A549 (cell line): ENCODE results near the gene GPR108. TPM values are rescaled to one million over a fixed set of nuclear protein-coding genes. Genes with fewer than 3 reads are reported as not detected.

ENCODE experiments used
- ATAC-seq, 2 experiments: fragments of 200-7000 bp in 1 of 2; fragments of >200 bp in 1 of 2; cut with Nextera tagmentation in 1 of 2; cut with Tn5 transposase in 1 of 2; 3 replicates each; pipeline versions ENCODE4 v1.8.0 to v1.9.1; 2018 to 2020; ENCODE audit warnings: mild to moderate bottlenecking in 1 of 2, moderate library complexity in 1 of 2
- CTCF ChIA-PET: fragments of 300-600 bp; sonication (Branson Sonifier 250); formaldehyde crosslinking; extraction: SDS; loops from one replicate; lab custom pipeline; 2021; ENCODE audit warnings: antibody characterized with exemption, inconsistent platforms; lab: Yijun Ruan, JAX
- POLR2A ChIA-PET: fragments of 350-600 bp; formaldehyde crosslinking; extraction: SDS; loops from one replicate; lab custom pipeline; 2021; ENCODE audit warnings: antibody characterized with exemption, inconsistent platforms; lab: Yijun Ruan, JAX
- DNase-seq, 2 experiments: peaks; one replicate each; pipeline versions ENCODE4 v3.0.0 to v3.0.0-alpha.2; 2011 to 2016; ENCODE audit warnings: low read depth in 1 of 2, low spot score in 1 of 2
- FAIRE-seq: peaks from 2 replicates; lab custom pipeline; 2011; peaks lifted over from hg19 to GRCh38; lab: Jason Lieb, UNC
- H3K27ac ChIP-seq, 2 experiments: fragments of >200 bp; sonication (Bioruptor Twin); formaldehyde crosslinking; 3 replicates each; pipeline ENCODE4 v1.5.1; 2016 to 2017
- H3K4me1 ChIP-seq: fragments of >200 bp; sonication (Bioruptor Twin); formaldehyde crosslinking; 3 replicates; pipeline ENCODE4 v1.6.1; 2016
- H3K4me2 ChIP-seq: fragments of >200 bp; sonication (Bioruptor Twin); formaldehyde crosslinking; 3 replicates; pipeline ENCODE4 v1.6.1; 2016
- H3K4me3 ChIP-seq: fragments of >200 bp; sonication (Bioruptor Twin); formaldehyde crosslinking; 3 replicates; pipeline ENCODE4 v1.5.1; 2016
- H3K9me3 ChIP-seq: fragments of >200 bp; sonication (Bioruptor Twin); formaldehyde crosslinking; 3 replicates; pipeline ENCODE4 v1.6.1; 2016
- ATOH8 ChIP-seq: fragments of 250-450 bp; sonication (Bioruptor Pico); IDR thresholded peaks from 2 replicates; pipeline ENCODE4 v1.5.0; 2020; ENCODE audit warnings: low read depth, mild to moderate bottlenecking, moderate library complexity
- BHLHE40 ChIP-seq: IDR thresholded peaks from 2 replicates; pipeline ENCODE4 v1.6.1; 2012; ENCODE audit warnings: low read depth, low read length, inconsistent platforms
- CBX8 ChIP-seq: fragments of 200-600 bp; sonication (generic); IDR thresholded peaks from 2 replicates; pipeline ENCODE4 v1.6.1; 2016
- EHF ChIP-seq: fragments of 250-450 bp; sonication (Bioruptor Pico); IDR thresholded peaks from 2 replicates; pipeline ENCODE4 v1.5.0; 2020; ENCODE audit warnings: mild to moderate bottlenecking
- EP300 ChIP-seq, 2 experiments: fragments of >200 bp; sonication (Bioruptor Twin); formaldehyde crosslinking; IDR thresholded peaks; 2 replicates in 1 of 2; 3 replicates in 1 of 2; pipeline ENCODE4 v1.6.1; 2016 to 2017
- ESRRA ChIP-seq: fragments of 150-350 bp; IDR thresholded peaks from 2 replicates; pipeline ENCODE4 v1.6.1; 2014; ENCODE audit warnings: mild to moderate bottlenecking, low read length, borderline replicate concordance
- HES2 ChIP-seq: fragments of >200 bp; sonication (Bioruptor Twin); formaldehyde crosslinking; IDR thresholded peaks from 2 replicates; pipeline ENCODE4 v1.6.1; 2016
- HEYL ChIP-seq: fragments of 250-450 bp; sonication (Bioruptor Pico); IDR thresholded peaks from 2 replicates; pipeline ENCODE4 v1.8.0; 2021; ENCODE audit warnings: mild to moderate bottlenecking, moderate library complexity
- HOXA7 ChIP-seq: fragments of 250-450 bp; sonication (Bioruptor Pico); IDR thresholded peaks from 2 replicates; pipeline ENCODE4 v1.5.0; 2020; ENCODE audit warnings: mild to moderate bottlenecking, moderate library complexity
- JUN ChIP-seq, 2 experiments: fragments of >200 bp; sonication (Bioruptor Twin); formaldehyde crosslinking; IDR thresholded peaks; 2 replicates in 1 of 2; 3 replicates in 1 of 2; pipeline ENCODE4 v1.6.1; 2016 to 2017
- JUNB ChIP-seq: fragments of >200 bp; sonication (Bioruptor Twin); formaldehyde crosslinking; IDR thresholded peaks from 2 replicates; pipeline ENCODE4 v1.6.1; 2016
- KDM1A ChIP-seq: fragments of 200-600 bp; sonication (generic); IDR thresholded peaks from 2 replicates; pipeline ENCODE4 v1.6.1; 2016; ENCODE audit warnings: low read depth, mild to moderate bottlenecking
- MAFK ChIP-seq: fragments of 450-650 bp; IDR thresholded peaks from 2 replicates; pipeline ENCODE4 v1.6.1; 2014; ENCODE audit not compliant: partially characterized antibody
- MAX ChIP-seq: IDR thresholded peaks from 2 replicates; pipeline ENCODE4 v1.6.1; 2012
- NFE2L2 ChIP-seq: fragments of 150-350 bp; conservative IDR thresholded peaks from 2 replicates; pipeline ENCODE4 v1.6.1; 2014; ENCODE audit warnings: low read length
- NPAS2 ChIP-seq: fragments of 250-450 bp; sonication (Bioruptor Pico); IDR thresholded peaks from 2 replicates; pipeline ENCODE4 v1.8.0; 2022; ENCODE audit warnings: mild to moderate bottlenecking, moderate library complexity, borderline replicate concordance
- POLR2AphosphoS2 ChIP-seq: conservative IDR thresholded peaks from 2 replicates; pipeline ENCODE4 v1.6.1; 2012; ENCODE audit warnings: low read length, improper control_type of control experiment, inconsistent platforms
- REST ChIP-seq: fragments of 200-600 bp; sonication (generic); IDR thresholded peaks from 2 replicates; pipeline ENCODE4 v1.6.1; 2016; ENCODE audit warnings: antibody characterized with exemption, mild to moderate bottlenecking, moderate library complexity
- RFX5 ChIP-seq: fragments of 450-650 bp; IDR thresholded peaks from 2 replicates; pipeline ENCODE4 v1.7.1; 2014; ENCODE audit warnings: antibody characterized with exemption, mild to moderate bottlenecking, moderate library complexity
- SMC3 ChIP-seq: fragments of >200 bp; sonication (Bioruptor Twin); formaldehyde crosslinking; IDR thresholded peaks from 3 replicates; pipeline ENCODE4 v1.6.1; 2018; ENCODE audit warnings: inconsistent platforms
- SREBF2 ChIP-seq: fragments of 450-650 bp; IDR thresholded peaks from 2 replicates; pipeline ENCODE4 v1.6.1; 2014; ENCODE audit warnings: mild to moderate bottlenecking, moderate library complexity
- USF2 ChIP-seq: fragments of 450-650 bp; IDR thresholded peaks from 2 replicates; pipeline ENCODE4 v1.6.1; 2014; ENCODE audit warnings: antibody characterized with exemption
- ZFP36 ChIP-seq: fragments of 450-650 bp; IDR thresholded peaks from 2 replicates; pipeline ENCODE4 v1.6.1; 2014; ENCODE audit warnings: borderline replicate concordance; ENCODE audit not compliant: partially characterized antibody
- ZNF302 ChIP-seq: fragments of 250-450 bp; sonication (Bioruptor Pico); IDR thresholded peaks from 2 replicates; pipeline ENCODE4 v1.9.0; 2021; ENCODE audit warnings: inconsistent platforms, mild to moderate bottlenecking, moderate library complexity
- WGBS: methylation state at CpG from one replicate; pipeline ENCODE4 v1.1.6; 2017; ENCODE audit errors: missing lambda C conversion rate; 5-methylcytosine and 5-hydroxymethylcytosine counted together
- polyA plus RNA-seq, 4 experiments: library from polyadenylated mRNA; depleted of rRNA in 3 of 4; stranded (reverse); fragments of >200 nt; fragmentation: RNase III in 1 of 4; extraction: RNeasy Plus Mini Kit Qiagen cat#74134 plus additional on column Dnase treatment in 1 of 4; gene quantifications; 2 replicates in 3 of 4; 3 replicates in 1 of 4; pipeline ENCODE4 v1.2.3, GENCODE V29; 2011 to 2017

GPR108 gene
- polyA plus RNA-seq, 2 of the 4 experiments (the other 2 are of a cell fraction) = 36.4 to 50.2 TPM

GRCh38 chr19:6696239-6696820 is 41.0 kb downstream of the GPR108 start:
- H3K4me1 ChIP-seq = no peaks in the 10 kb centered on the region
- no peaks in the 10 kb centered on the region for H3K9me3 ChIP-seq
- ChIA-PET POLR2A (no interaction called here), CTCF (interaction anchor here (0.6 kb wide), 1 partner anchor 65 kb away, joined by 3 read pairs; no protein-coding TSS in a partner anchor)
- TF ChIP-seq HOXA7 (CRISPR knock-in tag) = no peak
- TF ChIP-seq HES2 = no peak
- TF ChIP-seq MAX = no peak
- H3K4me3 ChIP-seq = no peak overlapping the region
- no peak for FAIRE-seq
- no peak overlapping the region for H3K27ac ChIP-seq
- no peak overlapping the region for H3K4me2 ChIP-seq
- DNase-seq = no peak
- 73% methylated on average over 18 of the region's 18 CpGs for WGBS
- 0 out of 6 replicates have a peak, but pooled peaks of 1 of the 2 experiments have one; percentile 24 for ATAC-seq

GRCh38 chr19:6694147-6694815 is 43.1 kb downstream of the GPR108 start:
- peak in 1 of 2 experiments; percentile 40 for DNase-seq
- TF ChIP-seq JUNB (no peak), HES2 (no peak), ATOH8 (CRISPR knock-in tag) (no peak), HEYL (CRISPR knock-in tag) (no peak), ZNF302 (no peak), NPAS2 (CRISPR knock-in tag) (no peak), JUN (IDR thresholded peaks at IDR 0.05) (no peak), KDM1A (no peak), ESRRA (no peak), CBX8 (no peak), NFE2L2 (no peak), MAFK (no peak), SMC3 (no peak), POLR2AphosphoS2 (no peak), EHF (CRISPR knock-in tag) (no peak), RFX5 (no peak), SREBF2 (no peak), ZFP36 (no peak), USF2 (no peak)
- Histone ChIP-seq H3K9me3 (no peaks in the 10 kb centered on the region), H3K27ac (no peak overlapping the region), H3K4me3 (no peak overlapping the region), H3K4me2 (no peak overlapping the region), H3K4me1 (no peaks in the 10 kb centered on the region)
- POLR2A ChIA-PET = no interaction called here
- 83% methylated on average over 23 of the region's 25 CpGs for WGBS
- CTCF ChIA-PET = no interaction called here
- FAIRE-seq = no peak
- ATAC-seq = peak in 1 of 2 experiments; percentile 63; a peak in 3 of 6 replicates

GRCh38 chr19:6693681-6694080 is 43.7 kb downstream of the GPR108 start:
- ChIA-PET POLR2A (no interaction called here), CTCF (no interaction called here)
- Histone ChIP-seq H3K4me1 (no peaks in the 10 kb centered on the region), H3K27ac (no peak overlapping the region)
- 59% methylated on average over 5 of the region's 7 CpGs for WGBS
- no peak for FAIRE-seq
- TF ChIP-seq RFX5 = no peak
- TF ChIP-seq REST = no peak
- TF ChIP-seq ESRRA = no peak
- no peak for TF ChIP-seq EP300 (IDR thresholded peaks at IDR 0.05)
- TF ChIP-seq BHLHE40 = no peak
- TF ChIP-seq, all 56 proteins: peak for 0
- ATAC-seq (peak in 1 of 2 experiments; percentile 48; a peak in 3 of 6 replicates), DNase-seq (peak in 1 of 2 experiments; percentile 42)
- no peak overlapping the region for H3K4me2 ChIP-seq
- no peaks in the 10 kb centered on the region for H3K9me3 ChIP-seq
- H3K4me3 ChIP-seq = no peak overlapping the region
